22Rv1 (cell line): ENCODE data around the gene RFXAP.

Experiments
- CTCF ChIP-seq: fragments of 450-650 bp; IDR thresholded peaks from 2 replicates; pipeline ENCODE4 v1.5.1; 2017; ENCODE audit warnings: mild to moderate bottlenecking
- ZFX ChIP-seq: fragments of 450-650 bp; IDR thresholded peaks from 2 replicates; pipeline ENCODE4 v1.6.1; 2017; ENCODE audit warnings: antibody characterized with exemption, borderline replicate concordance

- TF ChIP-seq CTCF (no peak), ZFX (no peak)
These were observed 15.3 kb downstream of the RFXAP start for GRCh38 chr13:36834299-36834698.
